HepG2 (cell line): ENCODE results near the gene LRRC45. TPM values are rescaled to one million over a fixed set of nuclear protein-coding genes. Genes with fewer than 3 reads are reported as not detected.

Source experiments
- ATF7-NPFF ChIP-seq: sonication (generic); formaldehyde crosslinking; IDR thresholded peaks from 2 replicates; pipeline ENCODE4 v1.8.1; 2023; ENCODE audit warnings: mild to moderate bottlenecking, low read depth, missing genetic modification reagents, moderate library complexity
- BRCA1 ChIP-seq: sonication (generic); formaldehyde crosslinking; IDR thresholded peaks from 2 replicates; pipeline ENCODE4 v1.4.0; 2020; ENCODE audit warnings: missing genetic modification reagents
- NR3C1 ChIP-seq: sonication (generic); formaldehyde crosslinking; IDR thresholded peaks from 2 replicates; pipeline ENCODE4 v1.4.0; 2020; ENCODE audit warnings: missing genetic modification reagents
- SMARCE1 ChIP-seq: fragments of 450-650 bp; IDR thresholded peaks from 2 replicates; pipeline ENCODE4 v1.6.1; 2017; ENCODE audit warnings: borderline replicate concordance
- SNAI1 ChIP-seq: sonication (generic); formaldehyde crosslinking; IDR thresholded peaks from 2 replicates; pipeline ENCODE4 v1.5.0; 2020; ENCODE audit warnings: mild to moderate bottlenecking, missing genetic modification reagents, borderline replicate concordance
- SP2 ChIP-seq: sonication (generic); formaldehyde crosslinking; IDR thresholded peaks from 2 replicates; pipeline ENCODE4 v1.5.1; 2020; ENCODE audit warnings: mild to moderate bottlenecking, missing genetic modification reagents
- SPEN ChIP-seq: sonication (generic); formaldehyde crosslinking; IDR thresholded peaks from 2 replicates; pipeline ENCODE4 v1.5.1; 2020; ENCODE audit warnings: low read depth, mild to moderate bottlenecking, missing genetic modification reagents
- ZBTB40 ChIP-seq, 2 experiments: fragments of 450-650 bp in 1 of 2; sonication (generic) in 1 of 2; formaldehyde crosslinking in 1 of 2; IDR thresholded peaks; 2 replicates each; pipeline versions ENCODE4 v1.6.1 to v1.8.0; 2016 to 2022; ENCODE audit warnings: antibody characterized with exemption in 1 of 2, mild to moderate bottlenecking in 1 of 2, missing genetic modification reagents in 1 of 2
- ZNF275 ChIP-seq: sonication (generic); formaldehyde crosslinking; IDR thresholded peaks from 2 replicates; pipeline ENCODE4 v1.8.0; 2022; ENCODE audit warnings: missing genetic modification reagents, mild to moderate bottlenecking, inconsistent platforms, borderline replicate concordance
- ZNF777 ChIP-seq: sonication (generic); formaldehyde crosslinking; IDR thresholded peaks from 2 replicates; pipeline ENCODE4 v1.4.0; 2020; ENCODE audit warnings: missing genetic modification reagents
- ZNF780A ChIP-seq: sonication (generic); formaldehyde crosslinking; IDR thresholded peaks from 2 replicates; pipeline ENCODE4 v1.8.0; 2022; ENCODE audit warnings: mild to moderate bottlenecking, missing genetic modification reagents, moderate library complexity
- polyA plus RNA-seq, 8 experiments: library from polyadenylated mRNA; depleted of rRNA in 3 of 8; stranded (reverse) in 7 of 8; unstranded in 1 of 8; fragments of >200 nt; fragmentation: Illumina TruSeq in 4 of 8; extraction: Trizol in 4 of 8; gene quantifications; 2 replicates each; pipeline versions ENCODE4 v1.2.1 to v1.2.3, GENCODE V29; 2011 to 2016; ENCODE audit warnings: low read depth in 4 of 8, missing spikeins in 1 of 8, mixed read lengths in 1 of 8; ENCODE audit not compliant: insufficient read depth in 1 of 8
- total RNA-seq, 5 experiments: library from RNA; depleted of rRNA; stranded (reverse); fragments of >200 nt; fragmentation: Illumina TruSeq; extraction: Trizol; gene quantifications; 2 replicates each; pipeline ENCODE4 v1.2.3, GENCODE V29; 2016; ENCODE audit warnings: low read depth in 1 of 5
- TF ChIP-seq, protein P1 (sequence below): sonication (generic); formaldehyde crosslinking; IDR thresholded peaks from 2 replicates; pipeline ENCODE4 v1.5.1; 2020; ENCODE audit warnings: missing genetic modification reagents, mild to moderate bottlenecking, borderline replicate concordance
- TF ChIP-seq, protein P2 (sequence below): sonication (generic); formaldehyde crosslinking; IDR thresholded peaks from 2 replicates; pipeline ENCODE4 v1.5.0; 2020; ENCODE audit warnings: mild to moderate bottlenecking, missing genetic modification reagents

Gene LRRC45
- total and polyA plus RNA-seq, 2 of the 13 experiments (the other 11 are each of a cell fraction or from before 2014, with no cell fraction given) = 11.6 to 48.1 TPM

DNA sequence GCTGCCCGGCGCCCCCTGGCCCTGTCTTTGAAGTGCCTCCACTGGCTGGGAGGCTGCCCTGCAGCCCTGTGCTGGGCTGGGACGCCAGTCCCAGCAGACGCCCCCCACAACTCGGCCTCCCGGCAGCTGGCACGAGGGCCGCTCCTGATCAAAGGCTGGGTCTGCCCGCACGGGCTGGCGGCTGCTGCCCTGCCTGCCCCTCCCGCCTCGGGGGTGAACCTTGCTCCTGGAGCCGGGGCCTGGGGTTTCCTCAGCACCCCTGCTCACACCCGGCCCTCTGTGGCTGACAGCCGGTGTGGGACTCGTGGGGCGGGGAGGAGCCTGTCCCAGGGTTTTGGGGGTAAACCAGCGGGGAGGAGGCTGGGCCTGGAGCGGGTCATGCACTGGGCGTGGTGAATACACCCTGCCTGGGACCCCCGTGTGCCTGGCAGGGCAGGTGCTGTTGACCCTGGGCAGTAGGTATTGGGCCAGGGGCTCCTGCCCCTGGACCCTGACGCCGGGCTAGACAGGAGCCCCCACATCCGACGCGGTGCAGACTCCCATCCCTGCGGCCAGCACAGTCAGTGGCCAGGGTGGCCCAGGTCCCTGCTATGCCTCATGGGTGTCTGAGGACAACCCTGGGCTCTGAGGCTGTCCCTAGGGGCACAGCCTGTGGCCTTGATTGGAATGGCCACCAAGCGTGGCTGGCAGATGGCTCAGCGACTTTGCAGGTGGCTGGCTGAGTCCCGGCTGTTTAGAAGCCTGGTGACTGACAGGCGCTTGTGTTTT is 22.1 kb upstream of the LRRC45 start (continued):
- TF ChIP-seq ZBTB40 (IDR thresholded peaks at IDR 0.05) (no peak), ZBTB40 (CRISPR knock-in tag; IDR thresholded peaks at IDR 0.05) (peak; percentile 85), ZNF275 (CRISPR knock-in tag) (no peak), SP2 (CRISPR knock-in tag) (no peak; the same call in none of the 2 replicates), ZNF780A (CRISPR knock-in tag) (0 out of 2 replicates have a peak, but pooled peaks have one; percentile 77), BRCA1 (CRISPR knock-in tag) (peak; percentile 91), SNAI1 (CRISPR knock-in tag) (0 out of 2 replicates have a peak, but pooled peaks have one; percentile 52), SPEN (CRISPR knock-in tag) (peak; percentile 66), ATF7-NPFF (CRISPR knock-in tag) (peak; percentile 36; the same call in 1 of the 2 replicates), ZNF777 (CRISPR knock-in tag) (peak; percentile 20; the same call in 1 of the 2 replicates), NR3C1 (peak; percentile 58; the same call in 1 of the 2 replicates), SMARCE1 (no peak)
- TF ChIP-seq, protein P1, sequence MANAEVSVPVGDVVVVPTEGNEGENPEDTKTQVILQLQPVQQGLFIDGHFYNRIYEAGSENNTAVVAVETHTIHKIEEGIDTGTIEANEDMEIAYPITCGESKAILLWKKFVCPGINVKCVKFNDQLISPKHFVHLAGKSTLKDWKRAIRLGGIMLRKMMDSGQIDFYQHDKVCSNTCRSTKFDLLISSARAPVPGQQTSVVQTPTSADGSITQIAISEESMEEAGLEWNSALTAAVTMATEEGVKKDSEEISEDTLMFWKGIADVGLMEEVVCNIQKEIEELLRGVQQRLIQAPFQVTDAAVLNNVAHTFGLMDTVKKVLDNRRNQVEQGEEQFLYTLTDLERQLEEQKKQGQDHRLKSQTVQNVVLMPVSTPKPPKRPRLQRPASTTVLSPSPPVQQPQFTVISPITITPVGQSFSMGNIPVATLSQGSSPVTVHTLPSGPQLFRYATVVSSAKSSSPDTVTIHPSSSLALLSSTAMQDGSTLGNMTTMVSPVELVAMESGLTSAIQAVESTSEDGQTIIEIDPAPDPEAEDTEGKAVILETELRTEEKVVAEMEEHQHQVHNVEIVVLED (CRISPR knock-in tag) = no peak
- TF ChIP-seq, protein P2, sequence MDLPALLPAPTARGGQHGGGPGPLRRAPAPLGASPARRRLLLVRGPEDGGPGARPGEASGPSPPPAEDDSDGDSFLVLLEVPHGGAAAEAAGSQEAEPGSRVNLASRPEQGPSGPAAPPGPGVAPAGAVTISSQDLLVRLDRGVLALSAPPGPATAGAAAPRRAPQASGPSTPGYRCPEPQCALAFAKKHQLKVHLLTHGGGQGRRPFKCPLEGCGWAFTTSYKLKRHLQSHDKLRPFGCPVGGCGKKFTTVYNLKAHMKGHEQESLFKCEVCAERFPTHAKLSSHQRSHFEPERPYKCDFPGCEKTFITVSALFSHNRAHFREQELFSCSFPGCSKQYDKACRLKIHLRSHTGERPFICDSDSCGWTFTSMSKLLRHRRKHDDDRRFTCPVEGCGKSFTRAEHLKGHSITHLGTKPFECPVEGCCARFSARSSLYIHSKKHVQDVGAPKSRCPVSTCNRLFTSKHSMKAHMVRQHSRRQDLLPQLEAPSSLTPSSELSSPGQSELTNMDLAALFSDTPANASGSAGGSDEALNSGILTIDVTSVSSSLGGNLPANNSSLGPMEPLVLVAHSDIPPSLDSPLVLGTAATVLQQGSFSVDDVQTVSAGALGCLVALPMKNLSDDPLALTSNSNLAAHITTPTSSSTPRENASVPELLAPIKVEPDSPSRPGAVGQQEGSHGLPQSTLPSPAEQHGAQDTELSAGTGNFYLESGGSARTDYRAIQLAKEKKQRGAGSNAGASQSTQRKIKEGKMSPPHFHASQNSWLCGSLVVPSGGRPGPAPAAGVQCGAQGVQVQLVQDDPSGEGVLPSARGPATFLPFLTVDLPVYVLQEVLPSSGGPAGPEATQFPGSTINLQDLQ (CRISPR knock-in tag) = peak; percentile 100
